NCI-H1436 treated with DMSO at 0.1 percent for 48 hours (cell line): ENCODE data around the gene GLIPR1L2.

Experiments used
- DNase-seq: peaks from one replicate; lab custom pipeline; 2025; lab: John Stamatoyannopoulos, UW

Gene GLIPR1L2

GRCh38 chr12:75477137-75477536, 86.2 kb downstream of the GLIPR1L2 start:
- DNase-seq = no peak

GRCh38 chr12:75478116-75478794, 87.4 kb downstream of the GLIPR1L2 start:
- no peak for DNase-seq

- DNase-seq = no peak
Observed at GRCh38 chr12:75479963-75480461, 89.1 kb downstream of the GLIPR1L2 start.

- no peak for DNase-seq
Observed at GRCh38 chr12:75480469-75480949, 89.6 kb downstream of the GLIPR1L2 start, which contains the start of gene GLIPR1. GLIPR1 (plus strand) TSS chr12:75480755; CDS start chr12:75480881, 126 bp downstream.

- DNase-seq = no peak
Observed at GRCh38 chr12:75481013-75481705, 90.3 kb downstream of the GLIPR1L2 start.

GRCh38 chr12:75481774-75482173, 90.9 kb downstream of the GLIPR1L2 start:
- no peak for DNase-seq
